ENCODE data around the gene CERS5. TPM values are rescaled to one million over a fixed set of nuclear protein-coding genes. Genes with fewer than 3 reads are reported as not detected.

CERS5 gene
- total RNA-seq, 1 donor from 2014 or later = 48.0 TPM

GRCh38 chr12:50120953-50121352, 46.2 kb downstream of the CERS5 start:
- H3K4me1 Mint-ChIP-seq = peaks cover 10% of the 10 kb centered on the region
- no peaks in the 10 kb centered on the region for H3K9me3 ChIP-seq (ENCODE audit: low read depth)
- H3K27ac Mint-ChIP-seq = no peak overlapping the region
- peaks cover 6% of the 10 kb centered on the region for H3K27me3 Mint-ChIP-seq (ENCODE audit: insufficient read depth, low read depth)
- no peaks in the 10 kb centered on the region for H3K36me3 ChIP-seq
- H2AFZ ChIP-seq (replicated peaks) = no peak overlapping the region
- H3K4me3 Mint-ChIP-seq = no peak overlapping the region
- no peak overlapping the region for H3K4me2 ChIP-seq
- no peak overlapping the region for H3K27ac ChIP-seq
- peaks cover 11% of the 10 kb centered on the region for H3K36me3 Mint-ChIP-seq
- no peaks in the 10 kb centered on the region for H3K4me1 ChIP-seq
- no peak overlapping the region for H3K4me3 ChIP-seq
- H4K20me1 ChIP-seq (ENCODE audit: low read depth) = no peaks in the 10 kb centered on the region
- H3F3A ChIP-seq (ENCODE audit: low read depth) = no peaks in the 10 kb centered on the region
- no peaks in the 10 kb centered on the region for H3K79me2 ChIP-seq (ENCODE audit: low read depth)
- no peak for TF ChIP-seq EZH2 (IDR thresholded peaks at IDR 0.05)
- TF ChIP-seq CTCF (IDR thresholded peaks at IDR 0.05) = no peak
- TF ChIP-seq EZH2phosphoT487 (IDR thresholded peaks at IDR 0.05) = no peak
- H3K27me3 ChIP-seq = no peaks in the 10 kb centered on the region
- H3K9ac ChIP-seq = no peak overlapping the region
- H3K9me3 Mint-ChIP-seq = no peaks in the 10 kb centered on the region
- no peak for DNase-seq (ENCODE audit: low spot score)

GRCh38 chr12:50120521-50120920, 46.6 kb downstream of the CERS5 start:
- TF ChIP-seq EZH2 (IDR thresholded peaks at IDR 0.05) = no peak
- TF ChIP-seq EZH2phosphoT487 (IDR thresholded peaks at IDR 0.05) = no peak
- TF ChIP-seq CTCF (IDR thresholded peaks at IDR 0.05) = no peak
- Mint-ChIP-seq H3K36me3 (peaks cover 11% of the 10 kb centered on the region), H3K27me3 (ENCODE audit: insufficient read depth, low read depth) (peaks cover 7% of the 10 kb centered on the region), H3K4me3 (no peak overlapping the region), H3K9me3 (no peaks in the 10 kb centered on the region), H3K4me1 (peaks cover 15% of the 10 kb centered on the region), H3K27ac (no peak overlapping the region)
- Histone ChIP-seq H3K4me2 (no peak overlapping the region), H2AFZ (replicated peaks) (no peak overlapping the region), H3K79me2 (ENCODE audit: low read depth) (no peaks in the 10 kb centered on the region), H3K27ac (no peak overlapping the region), H3K4me3 (no peak overlapping the region), H3K9me3 (ENCODE audit: low read depth) (no peaks in the 10 kb centered on the region), H3F3A (ENCODE audit: low read depth) (no peaks in the 10 kb centered on the region), H4K20me1 (ENCODE audit: low read depth) (no peaks in the 10 kb centered on the region), H3K36me3 (no peaks in the 10 kb centered on the region), H3K4me1 (no peaks in the 10 kb centered on the region), H3K9ac (no peak overlapping the region), H3K27me3 (no peaks in the 10 kb centered on the region)
- DNase-seq (ENCODE audit: low spot score) = no peak

GRCh38 chr12:50119387-50119786, 47.8 kb downstream of the CERS5 start:
- Mint-ChIP-seq H3K27ac (no peak overlapping the region), H3K27me3 (ENCODE audit: insufficient read depth, low read depth) (peaks cover 7% of the 10 kb centered on the region), H3K4me1 (peaks cover 18% of the 10 kb centered on the region), H3K36me3 (peaks cover 12% of the 10 kb centered on the region), H3K9me3 (no peaks in the 10 kb centered on the region), H3K4me3 (no peak overlapping the region)
- no peak overlapping the region for H3K4me3 ChIP-seq
- no peaks in the 10 kb centered on the region for H3F3A ChIP-seq (ENCODE audit: low read depth)
- H3K4me2 ChIP-seq = no peak overlapping the region
- no peak overlapping the region for H2AFZ ChIP-seq (replicated peaks)
- H3K27me3 ChIP-seq = no peaks in the 10 kb centered on the region
- H3K9me3 ChIP-seq (ENCODE audit: low read depth) = no peaks in the 10 kb centered on the region
- H3K9ac ChIP-seq = no peak overlapping the region
- H3K36me3 ChIP-seq = no peaks in the 10 kb centered on the region
- no peak for TF ChIP-seq EZH2 (IDR thresholded peaks at IDR 0.05)
- H3K79me2 ChIP-seq (ENCODE audit: low read depth) = peaks cover 6% of the 10 kb centered on the region
- H4K20me1 ChIP-seq (ENCODE audit: low read depth) = no peaks in the 10 kb centered on the region
- no peak for DNase-seq (ENCODE audit: low spot score)
- no peaks in the 10 kb centered on the region for H3K4me1 ChIP-seq
- H3K27ac ChIP-seq = no peak overlapping the region

- TF ChIP-seq CTCF (IDR thresholded peaks at IDR 0.05) (no peak), EZH2 (IDR thresholded peaks at IDR 0.05) (no peak), EZH2phosphoT487 (IDR thresholded peaks at IDR 0.05) (no peak)
- H3K27ac Mint-ChIP-seq = no peak overlapping the region
- no peak overlapping the region for H3K4me3 ChIP-seq
- peaks cover 30% of the 10 kb centered on the region for H3K4me1 Mint-ChIP-seq
- no peak for DNase-seq (ENCODE audit: low spot score)
- H3K36me3 ChIP-seq = no peaks in the 10 kb centered on the region
- no peak overlapping the region for H3K4me2 ChIP-seq
- H3K4me3 Mint-ChIP-seq = no peak overlapping the region
- H3K9me3 Mint-ChIP-seq = no peaks in the 10 kb centered on the region
- no peaks in the 10 kb centered on the region for H4K20me1 ChIP-seq (ENCODE audit: low read depth)
- no peak overlapping the region for H3K9ac ChIP-seq
- H3K79me2 ChIP-seq (ENCODE audit: low read depth) = peaks cover 24% of the 10 kb centered on the region
- H3K4me1 ChIP-seq = peaks cover 3% of the 10 kb centered on the region
- H2AFZ ChIP-seq (replicated peaks) = no peak overlapping the region
- H3K27me3 ChIP-seq = no peaks in the 10 kb centered on the region
- peaks cover 5% of the 10 kb centered on the region for H3K36me3 Mint-ChIP-seq
- peaks cover 6% of the 10 kb centered on the region for H3K27me3 Mint-ChIP-seq (ENCODE audit: insufficient read depth, low read depth)
- no peaks in the 10 kb centered on the region for H3K9me3 ChIP-seq (ENCODE audit: low read depth)
- H3F3A ChIP-seq (ENCODE audit: low read depth) = peaks cover 11% of the 10 kb centered on the region
- no peak overlapping the region for H3K27ac ChIP-seq
Measured at GRCh38 chr12:50117057-50117622, 50.0 kb downstream of the CERS5 start.
